Prostate gland (tissue), 2 donors: ENCODE data around the gene CLHC1.

Experiments used
- POLR2A ChIP-seq: fragments of 450-650 bp; IDR thresholded peaks from one replicate; pipeline ENCODE4 v1.6.1; 2016; ENCODE audit warnings: antibody characterized with exemption, mild to moderate bottlenecking
- POLR2AphosphoS5 ChIP-seq: sonication (generic); formaldehyde crosslinking; IDR thresholded peaks from one replicate; pipeline ENCODE4 v1.6.1; 2017; ENCODE audit warnings: antibody characterized with exemption
- TF ChIP-seq, protein P1 (sequence below), 4 experiments: fragments of 200-600 bp in 2 of 4; fragments of 450-650 bp in 2 of 4; sonication (generic) in 2 of 4; IDR thresholded peaks; 1 replicate in 3 of 4; 2 replicates in 1 of 4; pipeline ENCODE4 v1.5.1; 2016 to 2019; ENCODE audit warnings: antibody characterized with exemption in 4 of 4, mild to moderate bottlenecking in 2 of 4, moderate library complexity in 2 of 4

DNA sequence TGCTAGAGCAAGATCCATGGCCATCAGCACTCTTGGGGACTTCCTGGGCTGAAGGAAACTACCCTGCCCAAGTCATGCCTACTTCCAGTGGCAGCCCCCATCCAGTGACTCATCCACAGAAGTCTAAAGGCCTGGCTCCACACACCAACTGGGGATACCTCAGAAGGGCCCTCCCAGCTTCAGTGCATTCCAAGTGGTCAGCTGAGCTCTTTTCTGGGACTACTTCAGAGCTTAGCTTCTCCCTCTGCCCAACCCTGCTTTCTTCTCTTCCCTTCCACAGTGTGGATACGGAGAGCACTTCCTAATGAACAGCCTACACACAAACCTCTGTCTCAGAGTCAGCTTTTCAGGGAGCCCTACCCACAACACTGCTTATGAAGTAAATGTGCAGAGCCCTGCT, 66.5 kb downstream of the CLHC1 start:
- TF ChIP-seq POLR2A, result no peak
- TF ChIP-seq, protein P1, sequence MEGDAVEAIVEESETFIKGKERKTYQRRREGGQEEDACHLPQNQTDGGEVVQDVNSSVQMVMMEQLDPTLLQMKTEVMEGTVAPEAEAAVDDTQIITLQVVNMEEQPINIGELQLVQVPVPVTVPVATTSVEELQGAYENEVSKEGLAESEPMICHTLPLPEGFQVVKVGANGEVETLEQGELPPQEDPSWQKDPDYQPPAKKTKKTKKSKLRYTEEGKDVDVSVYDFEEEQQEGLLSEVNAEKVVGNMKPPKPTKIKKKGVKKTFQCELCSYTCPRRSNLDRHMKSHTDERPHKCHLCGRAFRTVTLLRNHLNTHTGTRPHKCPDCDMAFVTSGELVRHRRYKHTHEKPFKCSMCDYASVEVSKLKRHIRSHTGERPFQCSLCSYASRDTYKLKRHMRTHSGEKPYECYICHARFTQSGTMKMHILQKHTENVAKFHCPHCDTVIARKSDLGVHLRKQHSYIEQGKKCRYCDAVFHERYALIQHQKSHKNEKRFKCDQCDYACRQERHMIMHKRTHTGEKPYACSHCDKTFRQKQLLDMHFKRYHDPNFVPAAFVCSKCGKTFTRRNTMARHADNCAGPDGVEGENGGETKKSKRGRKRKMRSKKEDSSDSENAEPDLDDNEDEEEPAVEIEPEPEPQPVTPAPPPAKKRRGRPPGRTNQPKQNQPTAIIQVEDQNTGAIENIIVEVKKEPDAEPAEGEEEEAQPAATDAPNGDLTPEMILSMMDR (IDR thresholded peaks at IDR 0.05), result no peak
- TF ChIP-seq POLR2AphosphoS5, result no peak
